Stimulated activated CD8-positive, alpha-beta memory T cell treated with anti-CD3 and anti-CD28 coated beads, Interleukin-15, amount 100 ng/mL, for 1 hour (primary cell): ENCODE results near the gene SLC30A4.
A peak's percentile ranks its signal among the peaks of the same experiment; 100 is the strongest.
"Not testable (repeated sequence)": the region's sequence is repeated elsewhere in the genome, so short reads cannot be mapped to it uniquely, and the experiment has no call there.

Experiments
- DNase-seq: peaks from one replicate; pipeline ENCODE4 v3.0.0-alpha.2; 2020; ENCODE audit warnings: low read depth

SLC30A4 gene

DNA sequence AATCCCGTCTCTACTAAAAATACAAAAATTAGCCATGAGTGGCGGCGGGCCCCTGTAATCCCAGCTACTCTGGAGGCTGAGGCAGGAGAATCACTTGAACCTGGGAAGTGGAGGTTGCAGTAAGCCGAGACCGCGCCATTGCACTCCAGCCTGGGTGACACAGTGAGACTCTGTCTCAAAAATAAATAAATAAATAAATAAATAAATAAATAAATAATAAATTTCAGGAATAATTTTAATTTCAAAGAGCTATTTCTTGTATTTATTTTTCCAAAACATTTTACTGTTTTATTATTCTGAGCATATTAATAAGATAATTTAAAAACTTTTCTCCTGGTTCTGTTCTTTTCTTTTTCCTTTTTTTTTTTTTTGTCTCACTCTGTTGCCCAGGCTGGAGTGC lies 15.4 kb downstream of the SLC30A4 start:
- not testable (repeated sequence) for DNase-seq

DNA sequence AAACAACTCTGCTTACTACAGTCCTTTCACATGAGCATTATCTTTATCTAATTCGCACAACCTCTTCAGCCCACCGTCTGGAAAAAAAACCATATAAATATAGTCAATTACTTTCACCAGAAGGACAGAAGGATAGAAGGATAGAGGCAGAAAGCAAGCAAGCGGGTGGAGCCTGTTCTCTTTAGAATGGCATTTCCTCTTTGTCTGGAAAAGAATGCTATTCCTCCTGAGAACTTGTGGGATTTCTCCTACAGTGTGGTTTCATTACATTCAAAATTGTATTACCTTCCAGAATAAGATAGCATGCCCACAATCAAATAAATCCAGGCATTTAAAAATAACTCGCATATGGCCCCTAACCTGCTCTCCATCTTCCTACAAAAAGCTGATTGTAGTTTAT lies 23.1 kb downstream of the SLC30A4 start:
- no peak for DNase-seq

DNA sequence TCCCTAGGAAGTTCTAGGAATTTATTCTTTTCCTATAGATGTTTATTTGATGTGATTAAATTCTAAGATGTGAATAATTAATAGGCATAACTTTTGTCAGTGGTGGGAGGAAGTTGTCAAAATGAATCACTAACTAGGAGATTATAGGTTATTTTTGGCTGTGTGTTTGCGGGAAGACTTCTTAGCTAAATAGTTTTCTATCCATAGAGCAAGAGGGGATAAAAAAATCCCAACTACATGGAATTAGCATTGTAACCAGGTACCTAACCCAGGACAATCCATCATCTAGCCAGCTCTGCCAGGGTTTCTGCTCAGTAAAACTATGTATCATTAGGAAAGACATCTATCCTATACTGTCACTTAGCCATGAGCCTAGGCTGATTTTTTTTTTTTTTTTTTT lies 23.9 kb downstream of the SLC30A4 start:
- DNase-seq: no peak

DNA sequence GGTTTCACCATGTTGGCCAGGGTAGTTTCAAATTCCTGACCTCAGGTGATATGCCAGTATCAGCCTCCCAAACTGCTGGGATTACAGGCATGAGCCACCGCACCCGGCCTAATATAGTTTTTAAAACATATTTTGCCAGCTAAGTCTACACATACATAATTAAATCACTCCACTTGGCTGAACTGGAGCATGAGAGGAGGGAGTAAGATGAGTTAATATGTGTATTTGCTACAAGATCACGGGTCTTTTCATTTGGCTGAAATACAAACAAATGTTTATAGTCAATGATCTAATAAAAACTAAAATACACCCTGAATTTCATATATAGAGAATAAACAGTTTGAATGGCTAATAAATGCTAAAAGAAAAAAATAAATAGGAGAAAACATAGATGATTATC lies 25.3 kb downstream of the SLC30A4 start:
- DNase-seq: no peak

DNA sequence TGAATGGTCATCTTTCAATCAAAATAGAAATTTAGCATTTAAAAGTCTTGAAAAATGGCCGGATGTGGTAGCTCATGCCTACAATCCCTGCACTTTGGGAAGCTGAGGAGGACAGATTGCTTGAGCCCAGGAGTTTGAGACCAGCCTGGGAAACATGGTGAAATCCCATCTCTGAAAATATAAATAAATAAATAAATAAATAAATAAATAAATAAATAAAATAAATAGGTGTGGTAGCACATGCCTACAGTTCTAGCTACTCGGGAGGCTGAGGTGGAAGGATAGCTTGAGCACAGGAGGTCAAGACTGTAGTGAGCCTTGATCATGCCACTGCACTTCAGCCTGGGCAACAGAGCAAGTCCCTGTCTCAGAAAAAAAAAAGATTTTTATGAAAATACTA lies 25.9 kb downstream of the SLC30A4 start:
- no peak for DNase-seq

DNA sequence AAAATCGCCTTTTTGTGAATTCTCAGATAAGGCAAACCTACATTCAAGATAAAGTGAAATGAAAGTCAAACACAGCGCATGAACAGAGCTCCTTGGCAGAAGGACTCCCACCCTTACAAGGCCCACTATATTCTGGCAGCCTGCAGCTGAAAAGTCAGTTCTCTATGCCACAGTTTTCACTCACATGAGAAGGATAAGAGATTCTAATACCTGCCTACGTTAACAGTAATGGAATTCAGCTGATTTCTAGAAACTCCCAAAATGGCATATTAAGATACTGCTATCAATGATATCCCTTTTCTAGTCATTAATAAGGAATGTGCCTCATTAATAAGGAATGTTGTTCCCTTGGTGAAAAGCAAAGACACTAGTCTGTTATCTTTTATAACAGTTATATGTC lies 27.0 kb downstream of the SLC30A4 start:
- no peak for DNase-seq

DNA sequence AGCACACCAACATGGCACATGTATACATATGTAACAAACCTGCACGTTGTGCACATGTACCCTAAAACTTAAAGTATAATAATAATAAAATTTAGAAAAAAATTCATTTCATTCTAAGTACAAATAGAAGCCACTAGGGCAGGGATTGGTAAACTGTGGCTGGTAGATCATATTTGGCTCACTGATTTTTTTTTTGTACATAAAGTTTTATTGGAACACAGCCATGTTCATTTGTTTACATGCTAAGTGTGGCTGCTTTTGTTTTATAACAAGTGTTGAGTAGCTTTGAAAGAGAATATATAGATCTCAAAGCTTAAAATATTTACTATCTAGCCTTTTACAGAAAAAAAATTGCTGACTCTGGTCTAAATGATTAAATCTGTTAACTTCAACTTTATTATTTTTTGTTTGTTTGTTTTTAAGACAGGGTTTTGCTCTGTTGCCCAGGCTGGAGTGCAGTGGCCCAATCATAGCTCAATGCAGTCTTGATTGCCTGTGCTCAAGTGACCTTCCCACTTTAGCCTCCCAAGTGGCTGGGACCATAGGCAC lies 32.8 kb downstream of the SLC30A4 start:
- DNase-seq: no peak

DNA sequence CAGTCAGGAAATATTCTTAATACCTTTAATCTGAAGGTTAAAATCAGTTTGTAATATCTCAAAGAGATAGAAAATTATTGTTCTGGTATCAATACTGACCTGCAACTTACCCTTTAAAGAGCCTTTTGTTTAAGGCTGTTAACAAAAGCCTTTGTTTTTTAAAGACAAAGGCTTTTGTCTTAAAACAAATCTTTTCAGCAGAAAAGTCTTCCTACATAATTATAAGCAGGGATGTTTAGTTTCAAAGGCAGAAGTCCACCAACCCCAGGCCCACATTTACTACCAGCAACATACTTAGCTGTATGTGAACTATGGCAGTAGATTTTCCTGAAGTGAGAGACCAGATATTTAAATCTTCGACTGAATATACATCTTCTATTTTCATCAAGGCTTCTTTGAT lies 36.2 kb downstream of the SLC30A4 start:
- no peak for DNase-seq

DNA sequence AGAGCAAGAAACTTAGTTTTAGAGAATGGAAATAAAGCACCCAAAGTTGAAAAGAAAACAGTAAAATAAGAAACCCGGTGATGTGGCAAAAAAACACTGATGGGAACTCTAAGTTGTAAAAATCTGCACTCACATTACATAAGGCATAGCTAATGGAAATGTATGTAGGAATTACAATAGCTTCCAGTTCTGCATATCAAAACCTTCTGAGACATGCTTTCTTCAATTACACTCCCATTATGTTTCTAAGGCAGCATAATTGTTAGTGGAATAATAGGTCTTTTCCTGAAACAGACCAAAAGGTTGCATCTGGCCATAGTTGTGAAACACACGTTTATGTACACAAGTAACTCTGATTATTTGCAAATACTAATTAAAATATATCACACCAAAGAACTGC lies 41.4 kb downstream of the SLC30A4 start:
- DNase-seq: no peak

DNA sequence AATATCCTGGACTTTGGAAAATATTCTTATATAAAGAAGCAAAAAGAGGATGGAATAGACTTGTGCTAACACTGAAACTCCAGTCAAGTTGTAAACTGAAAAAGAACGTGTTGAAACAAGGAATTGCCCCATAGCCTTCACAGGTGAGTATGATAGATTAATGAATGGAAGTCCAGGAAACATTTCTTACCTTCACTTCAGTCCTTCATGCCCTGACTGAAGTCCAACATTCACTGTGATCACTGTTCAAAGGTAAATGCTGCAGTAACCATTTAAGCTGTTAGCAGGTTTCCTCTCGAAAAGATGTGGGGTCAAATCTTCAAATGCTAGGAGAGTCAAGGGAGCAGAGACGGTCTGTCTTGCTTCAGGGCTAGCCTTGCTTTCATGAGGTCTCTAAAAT lies 46.1 kb downstream of the SLC30A4 start:
- DNase-seq: no peak

DNA sequence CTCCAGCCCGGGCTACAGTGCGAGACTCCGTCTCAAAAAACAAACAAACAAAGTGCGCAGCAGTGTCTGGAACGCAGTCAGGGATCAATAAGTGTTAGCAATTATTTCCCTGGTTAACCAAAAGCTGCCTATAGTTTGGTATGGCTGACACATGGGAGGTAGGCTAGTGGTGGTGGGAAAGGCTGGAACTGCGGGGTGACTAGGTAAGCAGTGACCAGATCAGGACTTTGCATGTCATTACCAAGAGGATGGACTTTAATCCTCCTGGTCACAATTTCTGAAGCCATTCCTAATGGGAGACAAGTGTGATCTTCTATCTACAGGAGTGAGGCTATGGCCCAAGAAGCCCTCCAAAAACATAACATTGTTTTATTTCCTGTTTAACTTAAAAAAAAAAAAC lies 47.8 kb downstream of the SLC30A4 start:
- DNase-seq: no peak

DNA sequence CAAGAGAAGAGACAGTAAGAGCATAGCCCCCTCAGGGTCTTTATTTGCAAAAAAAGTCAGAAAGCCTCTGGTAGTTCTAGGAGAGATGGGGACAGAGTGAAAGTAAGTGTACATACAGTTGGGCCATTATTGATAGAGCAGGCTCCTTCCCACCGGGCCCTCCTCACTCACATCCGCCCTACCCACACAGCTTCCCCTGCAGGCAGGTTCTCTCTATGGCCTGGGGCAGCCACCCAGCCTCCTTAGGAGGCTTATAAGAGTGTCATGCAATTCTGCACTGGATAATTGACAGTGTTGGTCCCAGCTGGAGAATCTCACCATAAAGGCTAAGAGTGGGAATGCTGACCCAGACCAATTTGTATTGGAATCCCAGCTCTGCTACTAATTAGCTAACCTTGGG lies 49.5 kb downstream of the SLC30A4 start:
- no peak for DNase-seq

DNA sequence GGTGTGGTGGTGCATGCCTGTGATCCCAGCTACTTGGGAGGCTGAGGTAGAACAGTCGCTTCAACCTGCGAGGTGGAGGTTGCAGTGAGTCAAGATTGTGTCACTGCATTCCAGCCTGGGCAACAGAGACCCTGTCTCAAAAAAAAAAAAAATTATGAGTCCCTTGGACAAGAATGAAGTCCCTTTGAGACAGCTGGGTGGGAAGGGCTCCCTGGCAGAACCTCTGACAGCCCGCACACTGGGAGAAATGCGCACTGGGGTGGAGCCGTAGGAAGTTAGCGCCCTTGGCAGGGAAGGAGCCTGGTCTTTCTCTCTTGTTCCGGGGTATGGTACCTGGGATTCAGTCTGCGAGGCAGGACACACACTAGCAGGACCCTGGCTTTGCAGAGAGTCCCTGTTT lies 51.4 kb downstream of the SLC30A4 start:
- DNase-seq: no peak

DNA sequence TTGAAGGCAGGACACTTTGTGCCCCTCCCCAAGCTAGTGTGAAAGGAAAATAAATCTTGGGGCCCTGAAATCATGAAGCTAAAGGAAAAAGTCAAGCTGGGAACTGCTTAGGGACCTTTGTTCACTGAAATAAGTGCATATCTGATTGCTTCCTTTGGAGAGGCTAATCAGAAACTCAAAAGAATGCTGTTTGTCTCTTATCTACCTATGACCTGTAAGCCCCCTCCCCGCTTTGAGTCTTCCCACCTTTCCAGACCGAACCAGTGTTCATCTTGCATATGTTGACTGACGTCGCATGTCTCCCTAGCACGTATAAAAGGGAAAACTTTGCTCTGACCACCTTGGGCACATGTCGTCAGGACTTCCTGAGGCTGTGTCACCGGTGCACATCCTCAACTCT lies 53.1 kb downstream of the SLC30A4 start:
- no peak for DNase-seq

DNA sequence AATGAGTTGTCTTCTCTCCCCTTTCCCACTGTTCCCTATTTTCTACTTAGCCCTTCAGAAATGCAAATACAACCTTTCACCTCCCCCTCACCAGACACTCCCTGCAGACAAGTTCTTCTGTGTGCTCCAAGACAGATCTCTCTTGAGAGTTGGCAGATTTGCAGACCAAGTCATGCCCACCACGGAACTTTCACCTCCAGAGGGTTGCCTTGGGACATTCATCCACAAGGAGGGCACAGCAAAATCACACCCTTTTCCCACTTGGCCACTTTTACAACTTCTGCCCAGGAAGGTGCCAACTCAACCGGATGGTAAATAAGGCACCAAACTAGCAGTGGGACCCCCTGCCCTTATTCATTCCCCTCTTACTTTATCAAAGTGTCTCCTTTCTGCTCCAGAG lies 53.5 kb downstream of the SLC30A4 start:
- no peak for DNase-seq

DNA sequence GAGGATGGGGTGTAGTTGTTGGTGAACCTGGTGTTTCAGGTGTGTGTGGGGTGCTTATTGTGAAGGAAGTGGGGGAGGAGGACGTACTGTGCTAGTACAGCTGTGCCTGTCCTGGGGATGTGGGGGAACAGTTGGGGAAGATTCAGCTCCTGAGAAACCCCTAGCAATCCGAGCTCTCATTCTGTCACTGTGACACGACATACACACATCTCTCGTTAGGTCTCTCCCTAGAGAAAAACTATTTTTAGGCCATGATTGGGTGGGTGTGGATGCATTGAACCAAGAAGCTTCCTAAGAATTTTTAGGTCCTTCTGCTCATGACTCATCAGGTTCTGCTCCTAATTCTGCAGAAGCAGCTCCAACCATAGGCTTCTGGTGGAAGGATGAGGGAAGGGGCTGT lies 54.3 kb downstream of the SLC30A4 start:
- no peak for DNase-seq

DNA sequence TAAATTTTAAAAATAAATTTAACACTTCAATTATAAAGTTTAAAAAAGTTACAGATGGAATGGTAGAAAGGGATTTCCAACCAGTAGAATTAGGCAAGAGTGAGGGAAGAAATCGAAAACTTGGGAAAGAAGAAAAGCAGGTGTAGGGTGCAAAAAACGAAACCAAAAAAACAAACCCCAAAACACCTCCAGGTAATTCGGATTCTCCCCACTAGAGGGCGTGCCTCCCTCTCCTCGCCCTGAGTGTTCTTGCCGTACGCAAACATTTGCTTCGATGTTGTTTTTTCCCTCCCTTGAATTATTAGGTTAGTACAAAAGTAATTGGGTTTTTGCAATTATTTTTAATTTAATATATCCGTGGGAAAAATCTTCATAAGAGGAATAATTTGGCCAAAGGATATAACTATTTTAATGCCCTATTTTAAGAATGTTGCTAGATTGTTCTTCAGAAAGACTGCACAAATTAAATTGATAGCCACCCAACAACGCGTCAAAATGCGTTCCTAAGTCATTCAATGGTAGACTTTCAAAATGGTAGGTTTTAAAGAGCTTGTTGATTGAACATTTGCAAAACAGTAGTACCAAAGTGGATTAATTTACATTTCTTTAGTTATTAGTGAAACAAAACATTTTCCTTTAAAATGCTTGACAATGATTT lies 63.7 kb downstream of the SLC30A4 start:
- DNase-seq: peak; percentile 83

DNA sequence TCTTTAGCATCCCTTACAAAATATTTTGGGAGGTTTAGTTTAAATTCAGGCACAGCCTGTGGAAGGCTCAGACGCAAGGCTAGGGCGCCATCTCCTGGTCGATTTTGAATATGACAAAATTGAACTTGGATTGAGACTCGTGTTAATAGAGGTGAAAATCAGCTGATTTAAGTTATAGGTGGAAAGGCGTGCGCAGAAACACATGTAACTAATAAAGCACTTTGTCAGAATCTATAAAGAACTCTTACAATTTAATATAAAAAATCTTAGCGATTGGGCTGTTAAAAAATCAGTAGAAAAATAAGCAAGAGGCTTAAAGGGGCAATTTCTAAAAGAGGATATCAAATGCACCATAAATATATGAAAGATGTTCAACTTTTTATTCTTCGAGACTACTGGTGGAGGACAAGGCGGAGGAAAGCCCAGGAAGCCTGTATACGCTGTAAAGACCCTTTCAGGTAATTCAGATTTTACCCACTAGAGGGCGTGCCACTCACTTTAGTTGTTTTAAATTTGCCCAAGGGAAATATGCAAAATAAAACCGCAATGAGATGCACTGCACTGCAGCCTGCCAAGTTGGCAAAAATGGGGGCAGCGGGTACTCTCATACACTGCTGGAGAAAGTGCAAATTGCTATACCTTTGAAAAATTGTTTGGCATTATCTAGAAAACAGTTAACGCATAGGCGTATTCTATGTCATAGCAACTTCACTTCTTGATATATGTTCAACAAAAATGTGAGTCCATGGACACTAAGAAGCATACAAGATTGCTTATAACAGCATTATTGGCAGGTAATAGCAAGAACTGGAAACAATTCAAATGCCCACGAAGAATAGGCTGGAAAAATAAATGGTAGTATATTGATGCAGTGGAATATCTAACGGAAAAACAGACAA lies 64.7 kb downstream of the SLC30A4 start:
- DNase-seq: peak; percentile 63

DNA sequence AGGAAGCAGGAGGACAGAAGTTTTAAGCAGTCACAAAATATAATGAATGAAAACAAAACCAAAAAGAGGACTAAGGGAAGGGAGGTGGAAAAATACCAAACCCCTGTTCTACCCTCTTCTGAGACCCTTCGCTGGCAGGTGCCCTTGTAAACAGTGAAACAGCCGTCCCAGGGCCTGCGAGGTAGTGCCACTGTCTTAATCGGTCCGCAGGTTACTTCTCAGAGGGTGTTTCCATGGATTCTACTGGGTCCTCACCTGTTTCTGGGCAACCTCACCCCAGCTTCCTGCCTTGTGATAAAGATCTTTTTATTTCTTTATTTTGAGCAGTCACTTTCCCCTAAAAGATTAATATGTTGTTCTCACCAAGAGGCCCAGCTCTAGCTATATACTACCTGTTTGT lies 65.3 kb downstream of the SLC30A4 start:
- no peak for DNase-seq

DNA sequence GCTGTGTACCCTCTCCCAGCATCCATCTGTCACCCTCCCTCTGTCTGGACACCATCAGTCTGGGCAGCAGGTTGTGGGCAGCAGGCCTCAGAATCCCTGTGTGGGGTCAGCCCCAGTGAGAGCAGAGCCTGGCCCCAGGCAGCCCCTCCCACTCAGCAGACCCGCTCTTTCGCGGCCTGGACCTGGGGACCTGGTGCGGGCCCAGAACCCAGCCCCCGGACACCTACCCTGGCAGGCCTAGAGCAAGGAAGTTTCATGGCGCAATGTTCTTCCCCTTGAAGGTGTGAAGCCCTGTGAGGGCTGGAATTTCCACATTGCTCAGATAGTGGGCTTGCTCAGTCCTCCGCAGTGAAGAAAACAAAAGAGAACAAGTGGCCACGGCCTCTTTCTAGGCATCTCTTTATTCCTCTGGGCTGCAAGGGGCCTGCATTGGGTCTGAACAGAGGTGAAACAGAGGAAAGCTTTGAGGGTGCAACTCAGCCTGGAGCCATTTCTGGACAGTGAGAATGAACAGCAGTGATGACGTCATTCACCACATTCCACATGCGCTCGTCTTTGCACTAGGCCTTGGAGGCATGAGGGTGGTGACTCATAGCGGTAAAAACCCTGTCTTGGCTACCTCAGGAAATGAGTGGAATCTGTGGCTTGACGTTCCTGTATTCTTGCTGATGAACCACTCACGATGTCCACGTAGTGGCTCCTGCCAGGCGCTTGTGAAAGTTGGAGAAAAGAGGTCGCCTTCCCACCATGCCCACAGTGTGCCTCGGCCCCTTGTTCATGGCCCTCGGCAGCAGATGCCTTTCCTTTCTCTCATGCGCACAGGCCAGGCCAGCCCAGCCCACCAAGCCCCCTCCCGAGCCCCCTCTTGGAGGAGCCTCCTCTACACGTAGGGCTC lies 66.1 kb downstream of the SLC30A4 start:
- DNase-seq: peak; percentile 28

DNA sequence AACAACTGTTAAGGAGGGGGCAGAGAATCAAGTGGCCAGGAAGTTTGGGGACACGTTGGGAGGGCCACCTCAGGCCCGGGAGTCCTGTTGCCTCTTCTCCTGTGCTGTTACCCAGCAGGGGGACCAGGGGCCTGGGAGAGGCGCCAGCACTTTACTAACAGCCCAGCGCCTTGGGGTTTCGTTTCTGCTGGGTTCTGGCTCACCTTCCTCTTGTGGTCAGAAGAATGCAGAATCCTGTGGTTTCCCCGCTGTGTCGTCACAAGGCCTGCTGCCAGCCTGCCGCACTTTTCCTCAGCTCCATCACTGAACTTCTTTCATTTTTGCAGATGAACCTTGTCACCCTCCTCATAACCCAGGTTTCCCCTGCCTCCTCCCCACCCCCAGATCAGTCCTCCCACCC lies 67.7 kb downstream of the SLC30A4 start:
- DNase-seq: peak; percentile 50

DNA sequence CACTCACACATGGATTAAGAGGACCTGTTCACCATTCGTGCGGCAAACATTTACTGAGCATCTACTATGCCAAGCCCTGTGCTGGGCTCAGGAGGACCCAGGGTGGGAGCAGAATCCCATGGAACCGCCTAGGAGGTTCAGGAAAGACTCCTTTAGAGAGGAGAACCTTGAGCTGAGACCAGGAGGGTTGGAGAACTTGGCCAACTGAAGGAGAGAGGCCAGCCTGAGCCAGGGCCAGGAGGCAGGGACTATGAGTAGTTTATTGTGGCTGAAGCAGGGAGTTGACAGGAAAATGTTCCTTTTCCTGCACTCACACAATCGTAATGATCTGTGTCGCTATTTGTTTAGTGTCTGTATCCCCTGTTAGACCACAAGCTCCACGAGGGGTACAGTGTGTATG lies 71.3 kb downstream of the SLC30A4 start:
- DNase-seq: no peak
